Gastroesophageal sphincter (tissue), 4 donors: ENCODE measurements around the gene IL4R. TPM values are rescaled to one million over a fixed set of nuclear protein-coding genes. Genes with fewer than 3 reads are reported as not detected.

ENCODE experiments used
- ATAC-seq: fragments of 150-250 bp; one replicate; pipeline ENCODE4 v1.9.1; 2016; ENCODE audit warnings: mild to moderate bottlenecking, moderate library complexity
- H3K27ac ChIP-seq, 4 donors: fragments of 200-600 bp; sonication (generic) in 3 of 4; 1 replicate in 3 of 4; 2 replicates in 1 of 4; pipeline ENCODE4 v1.5.1; 2016 to 2019
- H3K27me3 ChIP-seq: fragments of 200-600 bp; sonication (generic); one replicate; pipeline ENCODE4 v1.5.1; 2019
- H3K36me3 ChIP-seq, 2 donors: fragments of 200-600 bp; sonication (generic); one replicate each; pipeline ENCODE4 v1.5.1; 2019; ENCODE audit warnings: control low read depth in 1 of 2
- H3K4me1 ChIP-seq, 3 donors: fragments of 200-600 bp; sonication (generic); 1 replicate in 2 of 3; 2 replicates in 1 of 3; pipeline ENCODE4 v1.5.1; 2016 to 2019; ENCODE audit warnings: control low read depth in 2 of 3
- H3K4me3 ChIP-seq, 2 donors: fragments of 200-600 bp; sonication (generic); one replicate each; pipeline ENCODE4 v1.5.1; 2019; ENCODE audit warnings: mild to moderate bottlenecking in 1 of 2, moderate library complexity in 1 of 2
- H3K9me3 ChIP-seq, 3 donors: fragments of 200-600 bp; sonication (generic); one replicate each; pipeline ENCODE4 v1.5.1; 2017 to 2019; ENCODE audit warnings: control low read depth in 2 of 3
- EP300 ChIP-seq: sonication (generic); formaldehyde crosslinking; IDR thresholded peaks from one replicate; pipeline ENCODE4 v1.6.1; 2017; ENCODE audit warnings: antibody characterized with exemption, mild to moderate bottlenecking
- POLR2A ChIP-seq, 2 donors: fragments of 450-650 bp; IDR thresholded peaks; one replicate each; pipeline ENCODE4 v1.6.1; 2017; ENCODE audit warnings: antibody characterized with exemption in 2 of 2, mild to moderate bottlenecking in 2 of 2, moderate library complexity in 1 of 2
- POLR2AphosphoS5 ChIP-seq: sonication (generic); formaldehyde crosslinking; IDR thresholded peaks from one replicate; pipeline ENCODE4 v1.6.1; 2017; ENCODE audit warnings: antibody characterized with exemption
- WGBS, 2 donors: methylation state at CpG; one replicate each; pipeline ENCODE4 v1.1.5; 2018; ENCODE audit warnings: low coverage in 1 of 2; 5-methylcytosine and 5-hydroxymethylcytosine counted together
- total RNA-seq, 4 donors: library from RNA; depleted of rRNA; stranded (reverse); fragments of >200 nt; gene quantifications; one replicate each; pipeline ENCODE4 v1.1.0, GENCODE V29; 2016
- TF ChIP-seq, protein P1 (sequence below), 4 experiments: fragments of 200-600 bp in 2 of 4; fragments of 450-650 bp in 2 of 4; sonication (generic) in 1 of 4; IDR thresholded peaks; one replicate each; pipeline ENCODE4 v1.5.1; 2017 to 2019; ENCODE audit warnings: antibody characterized with exemption in 4 of 4, mild to moderate bottlenecking in 2 of 4, moderate library complexity in 2 of 4

IL4R gene
- total RNA-seq, 4 donors from 2014 or later, result 72.3 to 212 (median 110) TPM

DNA sequence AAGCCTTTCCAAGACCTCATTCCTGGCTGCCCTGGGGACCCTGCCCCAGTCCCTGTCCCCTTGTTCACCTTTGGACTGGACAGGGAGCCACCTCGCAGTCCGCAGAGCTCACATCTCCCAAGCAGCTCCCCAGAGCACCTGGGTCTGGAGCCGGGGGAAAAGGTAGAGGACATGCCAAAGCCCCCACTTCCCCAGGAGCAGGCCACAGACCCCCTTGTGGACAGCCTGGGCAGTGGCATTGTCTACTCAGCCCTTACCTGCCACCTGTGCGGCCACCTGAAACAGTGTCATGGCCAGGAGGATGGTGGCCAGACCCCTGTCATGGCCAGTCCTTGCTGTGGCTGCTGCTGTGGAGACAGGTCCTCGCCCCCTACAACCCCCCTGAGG is 49.5 kb downstream of the IL4R start:
- TF ChIP-seq POLR2A (IDR thresholded peaks at IDR 0.05) (no peak), POLR2AphosphoS5 (no peak), EP300 (no peak)
- TF ChIP-seq, protein P1, sequence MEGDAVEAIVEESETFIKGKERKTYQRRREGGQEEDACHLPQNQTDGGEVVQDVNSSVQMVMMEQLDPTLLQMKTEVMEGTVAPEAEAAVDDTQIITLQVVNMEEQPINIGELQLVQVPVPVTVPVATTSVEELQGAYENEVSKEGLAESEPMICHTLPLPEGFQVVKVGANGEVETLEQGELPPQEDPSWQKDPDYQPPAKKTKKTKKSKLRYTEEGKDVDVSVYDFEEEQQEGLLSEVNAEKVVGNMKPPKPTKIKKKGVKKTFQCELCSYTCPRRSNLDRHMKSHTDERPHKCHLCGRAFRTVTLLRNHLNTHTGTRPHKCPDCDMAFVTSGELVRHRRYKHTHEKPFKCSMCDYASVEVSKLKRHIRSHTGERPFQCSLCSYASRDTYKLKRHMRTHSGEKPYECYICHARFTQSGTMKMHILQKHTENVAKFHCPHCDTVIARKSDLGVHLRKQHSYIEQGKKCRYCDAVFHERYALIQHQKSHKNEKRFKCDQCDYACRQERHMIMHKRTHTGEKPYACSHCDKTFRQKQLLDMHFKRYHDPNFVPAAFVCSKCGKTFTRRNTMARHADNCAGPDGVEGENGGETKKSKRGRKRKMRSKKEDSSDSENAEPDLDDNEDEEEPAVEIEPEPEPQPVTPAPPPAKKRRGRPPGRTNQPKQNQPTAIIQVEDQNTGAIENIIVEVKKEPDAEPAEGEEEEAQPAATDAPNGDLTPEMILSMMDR (IDR thresholded peaks at IDR 0.05), result no peak
- no CpG with 5 or more reads among the region's 5 CpGs for WGBS, 2 donors
- ATAC-seq, result no peak
- no peaks in the 10 kb centered on the region for H3K9me3 ChIP-seq
- H3K4me3 ChIP-seq, result no peak overlapping the region
- H3K27me3 ChIP-seq, result no peaks in the 10 kb centered on the region
- peak overlapping the region in 3 of 4 donors; percentile 11 to 59 (median 58) for H3K27ac ChIP-seq
- peaks cover 0 to 33% (median 12%) of the 10 kb centered on the region in 3 donors for H3K4me1 ChIP-seq
- peaks cover 0 to 63% of the 10 kb centered on the region in 2 donors for H3K36me3 ChIP-seq

DNA sequence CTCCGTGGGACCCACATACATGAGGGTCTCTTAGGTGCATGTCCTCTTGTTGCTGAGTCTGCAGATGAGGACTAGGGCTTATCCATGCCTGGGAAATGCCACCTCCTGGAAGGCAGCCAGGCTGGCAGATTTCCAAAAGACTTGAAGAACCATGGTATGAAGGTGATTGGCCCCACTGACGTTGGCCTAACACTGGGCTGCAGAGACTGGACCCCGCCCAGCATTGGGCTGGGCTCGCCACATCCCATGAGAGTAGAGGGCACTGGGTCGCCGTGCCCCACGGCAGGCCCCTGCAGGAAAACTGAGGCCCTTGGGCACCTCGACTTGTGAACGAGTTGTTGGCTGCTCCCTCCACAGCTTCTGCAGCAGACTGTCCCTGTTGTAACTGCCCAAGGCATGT is 50.0 kb downstream of the IL4R start:
- no peaks in the 10 kb centered on the region for H3K9me3 ChIP-seq
- peaks cover 0 to 57% of the 10 kb centered on the region in 2 donors for H3K36me3 ChIP-seq
- H3K27me3 ChIP-seq, result no peaks in the 10 kb centered on the region
- TF ChIP-seq EP300, result no peak
- TF ChIP-seq POLR2AphosphoS5, result peak; percentile 62
- no peak for TF ChIP-seq POLR2A (IDR thresholded peaks at IDR 0.05)
- TF ChIP-seq, protein P1 (IDR thresholded peaks at IDR 0.05), result no peak
- no peak overlapping the region for H3K4me3 ChIP-seq
- H3K4me1 ChIP-seq, result peaks cover 0 to 35% (median 12%) of the 10 kb centered on the region in 3 donors
- WGBS, 2 donors, result 80% methylated on average over 1 of the region's 9 CpGs; no CpG with 5 or more reads in 1 of the 2 donors
- no peak for ATAC-seq
- peak overlapping the region in 3 of 4 donors; percentile 58 to 70 (median 59) for H3K27ac ChIP-seq

DNA sequence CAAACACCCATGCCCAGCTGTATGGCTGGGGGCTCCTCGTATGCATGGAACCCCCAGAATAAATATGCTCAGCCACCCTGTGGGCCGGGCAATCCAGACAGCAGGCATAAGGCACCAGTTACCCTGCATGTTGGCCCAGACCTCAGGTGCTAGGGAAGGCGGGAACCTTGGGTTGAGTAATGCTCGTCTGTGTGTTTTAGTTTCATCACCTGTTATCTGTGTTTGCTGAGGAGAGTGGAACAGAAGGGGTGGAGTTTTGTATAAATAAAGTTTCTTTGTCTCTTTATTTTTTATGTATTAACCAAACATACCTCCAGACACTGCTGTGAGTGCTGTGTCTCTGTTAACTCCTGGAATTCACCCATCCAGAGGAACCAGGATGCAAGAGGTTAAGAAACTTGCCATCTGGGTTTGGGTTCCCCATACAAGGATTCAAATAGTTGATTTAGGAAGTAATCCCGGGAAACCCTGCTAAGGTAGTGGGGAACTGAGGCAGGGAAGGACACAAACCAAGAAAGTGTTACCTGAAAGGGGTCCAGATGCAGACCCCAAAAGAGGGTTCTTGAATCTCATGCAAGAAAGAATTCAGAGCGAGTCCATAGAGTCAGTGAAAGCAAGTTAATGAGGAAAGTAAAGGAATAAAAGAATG is 50.8 kb downstream of the IL4R start:
- Histone ChIP-seq H3K4me3 (no peak overlapping the region), H3K27ac (peak overlapping the region in 3 of 4 donors; percentile 58 to 70 (median 59)), H3K9me3 (no peaks in the 10 kb centered on the region), H3K27me3 (no peaks in the 10 kb centered on the region), H3K4me1 (peaks cover 0 to 35% (median 12%) of the 10 kb centered on the region in 3 donors), H3K36me3 (peaks cover 0 to 49% of the 10 kb centered on the region in 2 donors)
- TF ChIP-seq, protein P1 (IDR thresholded peaks at IDR 0.05), result no peak
- no peak for TF ChIP-seq EP300
- TF ChIP-seq POLR2AphosphoS5, result no peak
- TF ChIP-seq POLR2A (IDR thresholded peaks at IDR 0.05), result no peak
- 57 to 64% methylated on average over 4 to 5 of the region's 6 CpGs for WGBS, 2 donors
- ATAC-seq, result no peak

DNA sequence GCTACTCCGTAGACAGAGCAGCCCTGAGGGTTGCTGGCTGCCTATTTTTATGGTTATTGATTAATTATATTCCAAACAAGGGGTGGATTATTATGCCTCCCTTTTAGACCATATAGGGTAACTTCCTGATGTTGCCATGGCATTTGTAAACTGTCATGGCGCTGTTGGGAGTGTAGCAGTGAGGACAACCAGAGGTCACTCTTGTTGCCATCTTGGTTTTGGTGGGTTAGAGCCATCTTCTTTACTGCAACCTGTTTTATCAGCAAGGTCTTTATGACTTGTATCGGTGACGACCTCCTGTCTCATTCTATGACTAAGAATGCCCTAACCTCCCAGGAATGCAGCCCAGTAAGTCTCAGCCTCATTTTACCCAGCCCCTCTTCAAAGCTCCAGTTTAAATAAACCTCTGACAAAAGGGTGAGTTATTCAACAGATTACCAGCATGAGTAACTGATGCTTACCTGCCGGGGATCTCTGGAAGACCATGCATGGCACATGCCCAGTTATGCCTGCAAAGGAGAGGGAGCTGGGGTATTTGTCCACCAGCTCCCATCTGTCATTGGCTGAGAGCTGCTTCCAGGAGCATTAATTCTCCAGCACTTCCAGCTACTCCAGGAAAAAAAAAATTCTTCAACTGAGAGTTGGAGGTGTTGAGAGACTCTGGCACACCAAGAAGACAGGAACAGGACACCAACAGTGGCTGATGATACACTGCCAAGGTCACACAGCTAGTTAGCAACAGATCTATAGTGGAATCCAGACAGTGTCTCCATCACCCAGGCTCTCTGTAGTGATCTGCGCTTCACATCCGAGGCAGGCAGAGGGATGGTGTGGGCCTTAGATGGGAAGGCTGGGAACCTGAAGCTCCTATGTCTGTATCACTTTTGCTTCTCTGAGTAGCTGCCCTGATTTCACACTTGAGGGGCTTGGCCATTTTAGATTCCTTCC is 51.6 kb downstream of the IL4R start:
- Histone ChIP-seq H3K27ac (peak overlapping the region in 3 of 4 donors; percentile 58 to 70 (median 59)), H3K9me3 (no peaks in the 10 kb centered on the region), H3K27me3 (no peaks in the 10 kb centered on the region), H3K36me3 (peaks cover 0 to 41% of the 10 kb centered on the region in 2 donors), H3K4me1 (peaks cover 0 to 35% (median 12%) of the 10 kb centered on the region in 3 donors), H3K4me3 (no peak overlapping the region)
- peak; percentile 6 for TF ChIP-seq POLR2AphosphoS5
- TF ChIP-seq, protein P1 (IDR thresholded peaks at IDR 0.05), result no peak
- no peak for ATAC-seq
- WGBS, 2 donors, result 61 to 66% methylated on average over 4 to 5 of the region's 7 CpGs
